DMS53 treated with DMSO at 0.1 percent for 48 hours (cell line): ENCODE data around the gene HIVEP3.

ENCODE experiments used
- DNase-seq: peaks from one replicate; lab custom pipeline; 2025; ENCODE audit not compliant: unreplicated experiment; lab: John Stamatoyannopoulos, UW

HIVEP3 gene

GRCh38 chr1:41813755-41814745, 104.7 kb downstream of the HIVEP3 start:
- DNase-seq = no peak

GRCh38 chr1:41813226-41813625, 105.5 kb downstream of the HIVEP3 start:
- no peak for DNase-seq

- DNase-seq = no peak
These were observed 106.3 kb downstream of the HIVEP3 start for GRCh38 chr1:41812453-41812852.

- peak; percentile 91 for DNase-seq
These were observed 106.7 kb downstream of the HIVEP3 start for GRCh38 chr1:41812051-41812450.

- DNase-seq = no peak
These were observed 107.5 kb downstream of the HIVEP3 start for GRCh38 chr1:41811051-41811795.

GRCh38 chr1:41810446-41810845, 108.3 kb downstream of the HIVEP3 start:
- DNase-seq = no peak

GRCh38 chr1:41809692-41810091, 109.0 kb downstream of the HIVEP3 start:
- DNase-seq = no peak

GRCh38 chr1:41807390-41807789, 111.3 kb downstream of the HIVEP3 start:
- no peak for DNase-seq

- DNase-seq = no peak
These were observed 112.1 kb downstream of the HIVEP3 start for GRCh38 chr1:41806472-41807155.

- DNase-seq = no peak
These were observed 112.8 kb downstream of the HIVEP3 start for GRCh38 chr1:41805771-41806471.

- no peak for DNase-seq
These were observed 114.5 kb downstream of the HIVEP3 start for GRCh38 chr1:41804176-41804575.

- DNase-seq = no peak
These were observed 115.1 kb downstream of the HIVEP3 start for GRCh38 chr1:41803656-41804055.

GRCh38 chr1:41802532-41803501, 115.9 kb downstream of the HIVEP3 start:
- DNase-seq = no peak

GRCh38 chr1:41800311-41800829, 118.4 kb downstream of the HIVEP3 start:
- no peak for DNase-seq

GRCh38 chr1:41799723-41800122, 119.0 kb downstream of the HIVEP3 start:
- no peak for DNase-seq

- DNase-seq = no peak
These were observed 119.5 kb downstream of the HIVEP3 start for GRCh38 chr1:41799205-41799604.

- no peak for DNase-seq
These were observed 123.4 kb downstream of the HIVEP3 start for GRCh38 chr1:41795205-41795762.

GRCh38 chr1:41794031-41794430, 124.7 kb downstream of the HIVEP3 start:
- DNase-seq = no peak

- no peak for DNase-seq
These were observed 126.3 kb downstream of the HIVEP3 start for GRCh38 chr1:41792485-41792770.
